Right kidney (tissue), 1 donor: ENCODE measurements around the gene DMD.
"Not testable (repeated sequence)": the region's sequence is repeated elsewhere in the genome, so short reads cannot be mapped to it uniquely, and the experiment has no call there.

Experiments
- DNase-seq: peaks from one replicate; pipeline ENCODE4 v3.0.0-alpha.2; 2016

Gene DMD

DNA sequence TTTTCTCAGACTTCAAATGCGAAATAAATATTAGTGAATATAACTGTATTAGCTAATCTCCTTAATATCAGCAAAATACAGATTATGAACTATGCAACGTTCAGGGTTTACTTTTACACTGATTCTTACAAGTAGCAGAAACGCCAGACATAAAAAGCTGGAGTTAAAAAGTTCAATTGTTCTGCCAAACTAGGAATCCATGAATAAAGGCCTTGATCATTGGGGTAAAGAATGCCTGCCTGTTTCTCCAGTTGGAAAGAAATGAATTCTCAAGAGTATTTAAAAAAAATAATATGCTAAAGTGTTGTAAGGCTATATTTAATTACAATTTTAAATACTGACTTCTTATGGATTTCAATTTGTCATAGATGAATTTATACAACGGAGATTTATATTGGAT, 612.2 kb downstream of the DMD start:
- no peak for DNase-seq

DNA sequence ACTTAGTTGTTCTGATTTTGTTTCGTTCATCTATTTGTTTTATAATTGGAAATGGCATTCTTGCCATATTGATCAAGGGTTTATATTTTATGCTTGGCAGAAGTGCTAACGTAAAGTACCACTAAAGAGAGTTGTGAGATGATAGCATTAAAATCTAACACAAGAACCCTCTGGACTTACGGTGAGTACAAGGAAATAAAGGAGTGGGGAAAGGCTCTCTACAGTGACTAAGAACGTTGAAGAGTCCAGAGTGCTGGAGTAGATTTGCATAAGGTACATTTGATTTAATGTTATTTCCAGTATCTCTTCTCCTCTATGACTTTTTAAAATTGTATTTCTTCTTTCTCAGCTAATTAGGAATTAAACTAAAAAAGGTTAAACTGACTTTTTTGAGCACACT, 612.6 kb downstream of the DMD start:
- DNase-seq: no peak

DNA sequence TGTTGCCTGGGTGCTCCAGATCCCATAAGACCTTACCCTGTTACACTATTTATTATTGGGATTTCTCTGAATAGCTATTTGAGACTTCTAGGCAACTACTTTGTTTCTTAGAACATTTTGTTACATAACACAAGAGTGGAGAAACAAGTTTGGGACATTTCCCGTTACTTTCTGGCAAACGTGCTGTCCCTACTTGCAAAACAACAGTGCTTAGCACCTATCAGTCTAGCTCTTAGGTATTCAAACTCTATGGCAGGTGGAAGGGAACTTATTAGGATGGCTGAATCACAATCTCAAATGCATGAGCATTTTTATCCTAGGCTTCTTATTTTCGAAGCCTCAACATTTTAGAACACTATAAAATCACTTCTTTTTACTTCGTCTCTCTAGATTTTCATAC, 613.6 kb downstream of the DMD start:
- DNase-seq: no peak

DNA sequence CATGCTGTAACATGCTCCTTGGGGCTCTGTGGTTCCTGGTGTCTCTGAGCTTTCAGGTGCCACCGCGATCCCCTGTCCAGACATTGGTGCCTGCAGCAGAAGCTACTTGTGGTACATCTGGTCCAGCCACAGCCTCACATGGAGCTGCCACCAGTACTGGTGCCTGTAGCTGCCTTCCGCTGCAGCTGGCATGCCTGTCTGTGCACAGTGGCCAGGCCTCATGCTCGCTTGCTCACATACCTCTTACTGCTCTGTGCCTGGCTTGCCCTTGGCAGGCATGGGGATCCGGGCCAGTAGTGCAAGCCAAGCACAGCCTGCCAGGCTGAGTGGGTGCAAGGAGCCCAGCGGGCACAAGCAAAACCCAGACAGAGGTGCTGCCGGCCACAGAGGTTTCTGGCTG, 618.6 kb downstream of the DMD start:
- no peak for DNase-seq

DNA sequence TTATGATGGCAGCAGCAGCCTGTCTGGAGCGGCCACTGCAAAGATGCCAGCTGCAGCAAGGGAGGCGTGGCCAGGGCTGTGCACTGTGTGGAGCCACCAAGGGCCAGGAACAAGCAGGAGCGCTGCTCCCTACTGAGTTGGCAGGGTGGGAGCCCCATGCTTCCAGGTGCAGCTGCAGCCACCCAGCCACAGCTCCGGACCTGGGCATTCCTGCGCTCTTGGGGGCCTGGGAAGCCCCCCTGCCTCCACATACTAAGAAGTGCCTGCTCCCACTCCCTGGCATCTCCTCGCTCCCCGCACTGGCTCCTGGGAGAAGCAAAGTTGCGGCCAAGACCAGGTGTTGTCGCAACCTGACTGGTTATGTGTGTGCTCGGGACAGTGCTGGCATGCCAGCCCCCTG, 619.8 kb downstream of the DMD start:
- no peak for DNase-seq

DNA sequence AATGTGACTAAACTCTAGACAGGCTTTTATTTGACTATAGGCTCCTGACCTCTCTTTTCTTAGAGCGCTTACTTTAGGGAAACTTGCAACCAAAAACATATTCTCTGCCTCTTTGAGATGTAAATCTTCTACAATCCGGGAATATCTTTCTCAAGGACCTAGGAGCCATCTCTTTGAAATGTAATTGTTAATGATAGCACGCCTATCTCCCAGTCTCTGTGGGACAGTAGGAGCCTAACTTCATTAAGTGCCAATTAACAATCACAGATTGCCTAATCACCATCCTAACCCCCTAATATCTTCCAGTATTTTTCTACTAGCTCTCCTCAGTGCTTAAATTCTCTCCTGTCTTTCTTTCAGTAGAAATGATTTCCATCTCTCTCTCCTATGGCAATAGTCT, 628.6 kb downstream of the DMD start:
- no peak for DNase-seq

DNA sequence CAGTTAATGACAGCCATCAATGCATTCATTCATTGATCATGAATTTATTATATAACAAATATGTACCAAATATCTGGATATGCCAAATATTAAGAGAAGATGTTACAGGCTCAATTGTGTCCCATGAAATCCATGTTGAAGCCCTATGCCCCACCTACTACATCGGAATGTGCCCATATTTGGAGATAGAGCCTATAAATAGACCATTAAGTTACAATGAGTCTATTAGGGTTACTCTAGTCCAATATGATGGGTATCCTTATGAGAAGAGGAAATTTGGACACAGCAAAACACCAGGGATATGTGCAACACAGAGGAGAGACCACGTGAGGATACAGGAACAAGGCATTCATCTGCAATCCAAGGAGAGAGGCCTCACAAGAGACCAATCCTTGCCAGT, 634.5 kb downstream of the DMD start:
- no peak for DNase-seq

DNA sequence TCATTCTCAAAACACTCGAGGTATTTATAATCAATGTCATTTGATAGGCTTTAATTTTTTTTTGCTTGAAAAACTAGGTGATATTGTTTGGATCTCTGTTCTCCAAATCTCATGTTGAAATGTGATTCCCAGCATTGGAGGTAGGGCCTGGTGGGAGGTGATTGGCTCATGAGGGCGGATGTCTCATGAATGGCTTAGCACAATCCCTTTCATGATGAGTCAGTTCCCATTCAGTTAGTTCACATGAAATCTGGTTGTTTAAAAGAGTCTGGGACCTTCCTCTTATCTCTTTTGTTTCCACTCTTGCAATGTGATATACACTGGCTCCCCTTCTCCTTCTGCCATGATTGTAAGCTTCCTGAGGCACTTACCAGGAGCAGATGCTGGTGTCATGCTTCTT, 638.7 kb downstream of the DMD start:
- no peak for DNase-seq

DNA sequence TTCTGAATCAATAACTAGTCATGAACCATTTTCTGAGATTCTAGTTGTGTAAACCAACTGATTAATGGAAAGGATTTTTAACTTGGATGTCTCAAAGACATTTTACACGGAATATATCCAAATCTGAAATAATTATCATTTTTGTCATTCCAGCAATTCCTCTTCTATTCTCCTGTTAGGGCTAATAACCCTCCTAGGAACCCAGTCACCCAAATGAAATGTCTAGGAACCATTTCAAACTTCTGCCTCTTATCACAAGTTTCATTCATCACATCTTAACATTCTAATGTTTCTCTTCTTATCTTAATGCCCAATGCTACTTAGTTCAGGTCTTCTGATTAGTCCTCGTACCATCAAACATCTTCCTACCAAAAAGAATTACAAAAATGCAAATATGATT, 639.8 kb downstream of the DMD start:
- DNase-seq: no peak

DNA sequence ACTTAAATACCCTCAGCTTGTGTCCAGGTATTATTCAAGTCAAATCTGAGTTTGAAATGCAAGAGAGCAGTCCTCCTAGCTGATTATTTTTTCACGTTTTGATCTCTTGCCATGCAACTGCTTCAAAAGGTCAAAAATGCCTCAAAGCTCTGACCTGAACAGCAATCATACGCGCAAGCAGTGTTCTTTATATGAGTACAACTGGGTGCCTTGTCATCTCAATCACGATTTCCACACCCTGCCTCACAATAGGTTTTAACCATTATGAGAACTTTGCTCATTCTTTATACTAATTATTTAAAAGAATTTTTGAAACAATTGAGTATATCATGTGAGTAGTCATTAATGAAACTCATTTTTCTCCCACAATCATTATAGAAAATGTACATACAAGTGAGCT, 649.1 kb downstream of the DMD start:
- DNase-seq: no peak

DNA sequence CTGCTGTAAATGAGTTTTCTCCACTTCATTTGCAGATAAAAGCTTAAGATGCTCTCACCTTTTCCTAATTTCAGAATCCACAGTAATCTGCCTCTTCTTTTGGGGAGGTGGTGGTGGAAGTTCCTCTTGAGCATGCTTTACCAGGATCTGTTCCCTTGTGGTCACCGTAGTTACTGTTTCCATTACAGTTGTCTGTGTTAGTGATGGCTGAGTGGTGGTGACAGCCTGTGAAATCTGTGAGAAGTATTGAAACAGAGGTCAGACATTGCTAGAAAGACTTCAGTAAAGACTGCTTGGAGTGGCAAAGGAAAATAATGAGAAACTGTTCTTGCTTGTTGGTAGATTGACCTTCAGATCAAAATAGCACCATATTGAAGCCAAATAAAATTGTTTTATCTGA, 666.2 kb downstream of the DMD start:
- DNase-seq: no peak

DNA sequence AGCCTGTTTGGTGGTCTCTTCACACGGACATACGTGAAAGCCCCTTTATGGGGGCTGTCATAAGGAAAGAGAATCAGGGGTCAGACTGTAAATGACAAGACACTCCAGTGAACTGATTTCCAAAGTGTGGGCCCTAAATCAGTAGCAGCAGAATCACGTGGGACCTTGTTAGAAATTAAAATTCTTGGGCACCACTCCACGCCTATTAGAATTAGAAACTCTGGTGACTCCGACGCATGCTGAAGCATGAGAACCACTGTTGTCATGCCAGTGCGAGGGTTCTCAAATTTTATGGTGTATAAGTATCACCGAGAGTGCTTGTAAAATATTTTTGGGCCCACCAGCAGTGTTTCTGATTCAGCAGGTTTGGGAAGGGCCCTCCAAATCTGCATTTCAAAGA, 672.8 kb downstream of the DMD start:
- no peak for DNase-seq

DNA sequence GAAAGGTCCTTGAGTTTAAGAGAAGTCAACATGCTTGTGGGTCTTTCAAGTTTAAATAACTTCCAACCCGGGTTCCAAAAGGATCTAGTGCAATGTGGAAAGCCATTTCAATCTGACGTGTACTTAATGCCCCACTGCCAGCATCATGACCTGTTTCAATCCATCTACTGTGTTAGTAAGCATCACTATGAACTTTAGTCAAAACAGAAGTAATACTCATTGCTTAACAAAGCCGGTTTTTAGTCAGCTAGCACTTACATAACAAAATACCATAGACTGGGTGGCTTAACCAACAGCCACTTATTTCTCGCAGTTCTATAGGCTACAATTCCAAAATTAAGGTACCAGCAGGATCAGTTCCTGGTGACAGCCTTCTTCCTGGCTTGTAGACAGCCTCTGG, 677.5 kb downstream of the DMD start:
- no peak for DNase-seq

DNA sequence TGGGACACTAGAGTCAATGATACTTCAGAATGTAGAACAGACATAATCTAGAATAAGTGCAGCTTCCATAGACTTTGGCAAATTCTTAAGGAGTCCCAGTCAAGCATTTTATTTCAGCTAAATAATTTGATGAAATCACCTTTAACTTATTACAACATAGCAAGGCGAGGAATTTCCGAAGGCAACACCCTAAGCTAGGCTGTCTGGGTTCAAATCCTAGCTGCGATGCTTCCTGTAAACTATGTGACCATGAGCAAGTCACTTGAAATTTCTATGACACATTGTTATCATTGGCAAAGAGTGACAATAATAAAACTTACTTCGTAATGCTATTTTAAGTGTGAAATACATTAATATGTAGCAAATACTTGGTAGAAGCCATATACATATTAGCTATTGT, 679.1 kb downstream of the DMD start:
- DNase-seq: no peak

DNA sequence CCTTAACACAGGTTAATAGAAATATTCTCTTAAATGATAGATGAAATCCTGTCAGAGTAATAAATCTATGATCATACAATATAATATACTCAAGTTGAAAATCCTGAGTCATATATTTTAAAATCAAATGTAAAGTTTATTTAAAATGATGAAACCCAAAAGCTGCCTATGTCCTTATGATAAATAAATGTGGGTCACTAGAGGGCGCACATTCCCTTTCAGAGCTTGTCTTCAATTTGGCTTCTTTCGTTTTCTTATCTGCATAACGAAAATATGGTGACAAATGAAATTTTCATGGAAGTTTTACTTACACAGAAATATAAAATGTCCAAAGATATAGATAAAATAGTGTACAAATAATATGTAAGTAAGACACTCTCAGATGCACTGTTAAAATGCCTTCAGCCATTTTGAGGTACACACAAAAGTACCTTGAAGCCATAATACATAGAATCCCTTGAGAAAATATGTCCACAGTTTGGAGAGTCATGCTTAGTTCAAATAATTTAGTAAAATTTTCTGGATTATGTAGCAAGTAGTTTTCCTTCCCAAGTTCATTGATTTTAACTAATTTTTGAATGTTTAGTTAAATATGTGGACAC, 680.4 kb downstream of the DMD start:
- DNase-seq: no peak

DNA sequence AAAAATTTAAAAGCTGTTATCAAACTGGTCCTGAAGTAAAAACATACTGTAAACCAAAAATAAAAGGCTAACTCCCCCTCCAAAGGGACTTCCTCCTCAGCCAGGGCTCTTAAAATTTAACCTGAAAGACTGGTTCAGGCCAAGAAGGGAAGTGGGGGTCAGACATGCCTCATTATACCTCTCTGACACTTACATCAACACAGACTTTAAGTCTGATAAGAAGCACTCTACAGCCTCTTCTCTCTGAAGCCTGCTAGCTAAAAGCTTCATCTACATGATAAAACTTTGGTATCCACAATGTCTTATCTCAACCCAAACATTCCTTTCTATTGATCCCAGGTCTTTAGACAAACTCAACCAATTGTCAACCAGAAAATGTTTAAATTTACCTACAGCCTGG, 682.9 kb downstream of the DMD start:
- not testable (repeated sequence) for DNase-seq

DNA sequence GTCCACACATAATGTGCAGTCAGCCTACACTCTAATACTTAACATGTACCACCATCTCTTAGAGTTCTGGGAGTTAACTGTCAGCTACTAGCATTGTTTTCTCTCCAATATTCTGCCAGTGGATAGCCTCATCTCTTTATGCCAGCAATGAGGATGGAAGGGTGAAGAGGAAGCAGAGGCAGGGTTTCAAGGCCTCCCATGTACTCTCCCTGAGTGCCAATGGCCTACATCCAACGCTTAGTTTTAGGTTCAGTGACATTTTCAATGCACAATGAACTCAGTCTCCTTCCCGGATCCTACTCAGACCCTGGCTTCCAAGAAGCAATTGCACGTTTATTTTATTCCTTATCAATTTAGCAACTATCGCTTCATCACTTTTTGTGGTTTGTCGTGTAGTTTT, 686.1 kb downstream of the DMD start:
- DNase-seq: no peak

DNA sequence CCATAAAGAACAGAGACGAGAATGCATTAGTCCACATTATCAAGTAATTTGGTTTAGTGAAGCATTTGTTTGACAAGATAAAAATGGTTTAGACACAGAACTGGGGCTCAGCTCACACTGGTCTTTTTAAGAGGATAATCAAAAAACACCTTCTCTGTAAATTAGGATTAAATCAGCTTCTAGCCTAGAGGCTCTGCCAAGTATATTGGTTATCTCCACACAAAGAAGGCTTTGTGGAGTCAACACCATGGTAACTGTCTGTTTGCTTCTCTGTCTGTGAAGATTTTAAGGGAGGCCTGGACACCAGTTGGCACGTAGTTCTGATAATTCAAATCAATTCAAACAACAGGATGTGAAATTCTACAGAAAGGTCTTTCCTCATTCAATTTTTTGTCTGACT, 687.0 kb downstream of the DMD start:
- no peak for DNase-seq

DNA sequence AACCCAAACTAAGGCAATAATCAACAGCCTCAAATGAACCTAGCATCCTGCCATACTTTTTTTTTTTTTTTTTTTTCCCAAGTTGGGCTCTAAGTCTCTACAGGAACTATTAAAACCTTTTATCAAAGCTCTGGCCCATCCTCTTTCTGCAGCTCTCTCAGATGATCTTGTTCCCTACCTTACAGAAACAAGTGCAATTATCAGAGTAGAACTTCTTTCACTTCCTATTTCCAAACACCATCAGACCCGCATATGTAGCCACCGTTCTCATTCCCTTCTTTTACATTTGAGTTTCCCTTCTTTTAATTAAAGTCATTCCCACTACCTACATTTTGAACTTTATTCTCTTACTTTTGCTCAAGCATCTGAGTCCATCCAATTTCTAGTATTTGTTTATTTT, 690.6 kb downstream of the DMD start:
- no peak for DNase-seq

DNA sequence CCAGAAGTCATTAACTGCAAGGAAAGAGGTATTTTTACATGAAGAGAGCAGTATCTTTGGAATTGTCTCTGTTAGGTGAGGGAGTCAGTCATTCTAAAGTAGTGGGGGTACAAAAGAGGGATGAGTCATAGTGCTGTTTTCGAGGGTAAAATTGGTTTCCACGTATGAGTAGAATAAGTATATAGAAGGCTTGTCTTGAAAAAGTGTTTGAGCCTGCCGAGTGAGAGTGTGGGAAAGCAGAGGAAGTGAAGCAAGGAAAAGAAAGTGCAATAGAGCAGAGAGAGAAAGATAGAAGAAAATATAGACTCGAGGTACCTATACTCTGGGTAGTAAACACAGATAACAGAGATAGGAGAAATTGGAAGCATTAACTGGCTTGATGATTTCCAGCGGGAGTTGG, 696.4 kb downstream of the DMD start:
- no peak for DNase-seq

DNA sequence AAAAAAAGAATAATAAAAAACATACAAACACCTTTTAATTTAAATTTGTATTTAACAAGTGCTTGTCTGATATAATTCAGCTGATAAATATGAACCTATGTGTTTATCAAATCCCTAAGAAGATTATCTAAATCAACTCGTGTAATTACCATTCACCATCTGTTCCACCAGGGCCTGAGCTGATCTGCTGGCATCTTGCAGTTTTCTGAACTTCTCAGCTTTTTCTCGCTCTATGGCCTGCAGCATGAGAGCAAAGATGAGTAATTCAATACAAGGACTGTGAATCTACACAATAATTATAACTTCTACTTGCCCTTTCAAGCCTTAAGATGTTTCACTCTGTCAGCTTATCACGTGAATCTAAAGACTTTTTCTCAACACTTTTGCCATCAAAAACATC, 709.7 kb downstream of the DMD start:
- DNase-seq: no peak

DNA sequence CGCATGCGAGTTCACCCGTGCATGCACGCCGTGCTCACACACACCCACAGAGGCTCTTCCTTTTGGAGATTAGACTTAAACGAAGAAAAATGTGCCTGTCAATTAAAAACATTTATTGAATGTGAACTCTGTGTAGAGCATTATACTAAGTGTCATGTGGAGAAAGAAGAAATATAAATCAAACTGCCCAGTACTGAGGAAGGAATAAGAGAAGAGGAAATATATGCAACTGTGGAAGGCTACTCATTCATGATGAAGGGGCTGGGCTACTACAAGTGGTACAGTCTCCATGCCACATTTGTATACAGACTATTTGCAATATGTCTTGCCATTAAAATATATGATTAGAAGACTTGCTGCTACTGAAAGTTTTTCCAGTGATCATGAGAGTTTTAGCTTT, 714.7 kb downstream of the DMD start:
- DNase-seq: no peak

DNA sequence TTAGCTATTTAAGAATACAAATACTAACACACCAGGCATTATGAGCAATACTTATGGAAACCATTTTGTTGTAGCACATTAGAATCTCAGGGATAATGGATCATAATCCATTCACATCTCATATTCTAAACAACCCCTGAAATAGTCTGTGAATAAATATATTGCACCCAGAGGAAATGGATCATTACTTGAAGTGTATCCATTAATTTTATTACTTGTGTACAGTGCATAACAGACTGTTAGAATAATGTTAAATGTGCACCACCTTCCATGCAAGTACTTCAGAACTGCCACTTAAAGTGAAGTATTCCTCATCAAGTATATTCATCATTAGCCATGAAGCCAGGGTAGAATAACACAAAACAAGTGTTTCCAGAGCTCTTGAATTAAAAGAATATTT, 715.5 kb downstream of the DMD start:
- no peak for DNase-seq

DNA sequence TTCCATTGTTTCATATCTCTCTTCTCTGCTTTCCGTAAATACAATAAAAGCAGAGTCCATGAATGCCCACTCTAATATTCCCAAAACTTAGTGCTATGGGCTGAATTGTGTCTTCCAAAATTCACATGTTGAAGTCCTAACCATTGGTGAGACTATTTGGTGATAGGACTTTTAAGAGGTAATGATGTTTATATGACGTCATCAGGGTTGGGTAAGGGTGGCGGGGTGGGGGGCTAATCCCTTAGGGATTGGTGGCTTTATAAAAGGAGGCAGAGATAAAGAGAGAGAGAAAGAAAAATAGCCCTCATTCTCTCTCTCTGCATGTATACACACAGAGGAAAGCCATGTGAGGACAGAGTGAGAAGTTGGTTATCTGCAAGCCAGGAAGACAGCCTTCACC, 722.2 kb downstream of the DMD start:
- DNase-seq: no peak

DNA sequence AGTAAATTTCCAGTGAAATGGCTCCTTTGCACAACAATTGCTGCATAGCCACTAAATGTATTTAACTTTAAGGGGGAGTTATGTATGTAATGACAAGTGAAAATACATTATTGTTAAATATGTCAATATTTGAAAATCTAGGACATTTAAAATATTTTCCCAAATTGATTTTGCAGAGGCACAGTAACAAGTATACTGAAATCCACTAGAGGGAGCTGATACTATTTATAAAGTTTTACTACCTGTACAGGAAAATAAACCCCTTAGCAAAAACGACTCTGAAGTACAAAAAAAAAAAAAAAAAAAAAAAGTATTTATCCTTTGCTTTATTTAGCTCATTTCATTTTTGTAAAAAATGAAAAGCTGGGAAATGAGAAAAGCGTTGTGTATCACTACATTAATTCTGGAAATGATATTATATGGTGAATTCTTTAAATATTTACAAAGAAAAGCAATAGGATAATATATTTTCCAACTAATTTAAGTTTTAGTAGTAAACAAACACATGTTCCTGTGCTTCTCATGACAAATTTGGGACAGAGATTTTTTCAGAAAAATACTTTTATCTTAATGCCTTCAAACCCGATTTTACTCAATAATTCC, 727.7 kb downstream of the DMD start:
- no peak for DNase-seq
